Measurements from ENCODE around the gene GCC1. TPM values are rescaled to one million over a fixed set of nuclear protein-coding genes. Genes with fewer than 3 reads are reported as not detected.

The GCC1 gene
- total and polyA plus RNA-seq, 2 donors from 2014 or later: 6.9 to 16.7 TPM

- H3K9me3 ChIP-seq (ENCODE audit: control insufficient read depth in 2 of 3, insufficient read depth in 1 of 3, low read length in 3 of 3): no peaks in the 10 kb centered on the region
- FAIRE-seq (no peak), DNase-seq (no peak)
- no peaks in the 10 kb centered on the region for H3K27me3 ChIP-seq (ENCODE audit: control insufficient read depth, insufficient read depth, low read length)
- no peak overlapping the region for H3K9ac ChIP-seq (ENCODE audit: low read length in 3 of 3)
- peaks cover 0 to 2% (median 1%) of the 10 kb centered on the region in 3 donors for H3K4me1 ChIP-seq (ENCODE audit: control insufficient read depth in 2 of 3, insufficient read depth in 2 of 3, low read depth in 1 of 3, low read length in 3 of 3)
- intact Hi-C loops (cut with DNase I): no loop called here
- H3K4me3 ChIP-seq (ENCODE audit: low read length in 3 of 3): no peak overlapping the region
- H3K36me3 ChIP-seq (ENCODE audit: control insufficient read depth in 2 of 3, insufficient read depth in 3 of 3, low read length in 3 of 3): peaks cover 2 to 14% (median 13%) of the 10 kb centered on the region in 3 donors
- TF ChIP-seq CTCF (IDR thresholded peaks at IDR 0.05; ENCODE audit: borderline replicate concordance, extremely low read depth, insufficient read depth): no peak
- H3K27ac ChIP-seq (ENCODE audit: low read depth in 2 of 2, low read length in 2 of 2): no peak overlapping the region
Measured at GRCh38 chr7:127594490-127594889, 9.1 kb upstream of the GCC1 start.

- DNase-seq (no peak), FAIRE-seq (no peak)
- Histone ChIP-seq H3K27ac (ENCODE audit: low read depth in 2 of 2, low read length in 2 of 2) (no peak overlapping the region), H3K9ac (ENCODE audit: low read length in 3 of 3) (no peak overlapping the region), H3K4me1 (ENCODE audit: control insufficient read depth in 2 of 3, insufficient read depth in 2 of 3, low read depth in 1 of 3, low read length in 3 of 3) (peaks cover 0 to 11% (median 6%) of the 10 kb centered on the region in 3 donors), H3K27me3 (ENCODE audit: control insufficient read depth, insufficient read depth, low read length) (no peaks in the 10 kb centered on the region), H3K4me3 (ENCODE audit: low read length in 3 of 3) (no peak overlapping the region), H3K36me3 (ENCODE audit: control insufficient read depth in 2 of 3, insufficient read depth in 3 of 3, low read length in 3 of 3) (peaks cover 2 to 14% (median 13%) of the 10 kb centered on the region in 3 donors), H3K9me3 (ENCODE audit: control insufficient read depth in 2 of 3, insufficient read depth in 1 of 3, low read length in 3 of 3) (no peaks in the 10 kb centered on the region)
- no peak for TF ChIP-seq CTCF (IDR thresholded peaks at IDR 0.05; ENCODE audit: borderline replicate concordance, extremely low read depth, insufficient read depth)
- intact Hi-C loops (cut with DNase I): no loop called here
Measured at GRCh38 chr7:127592550-127592949, 7.2 kb upstream of the GCC1 start.

- H3K4me1 ChIP-seq (ENCODE audit: control insufficient read depth in 2 of 3, insufficient read depth in 2 of 3, low read depth in 1 of 3, low read length in 3 of 3): peaks cover 0 to 11% (median 6%) of the 10 kb centered on the region in 3 donors
- FAIRE-seq: no peak
- no peak for TF ChIP-seq CTCF (IDR thresholded peaks at IDR 0.05; ENCODE audit: borderline replicate concordance, extremely low read depth, insufficient read depth)
Measured at GRCh38 chr7:127591591-127591990, 6.2 kb upstream of the GCC1 start.

GRCh38 chr7:127591189-127591588, 5.8 kb upstream of the GCC1 start:
- DNase-seq (no peak), FAIRE-seq (no peak)
- Histone ChIP-seq H3K27me3 (ENCODE audit: control insufficient read depth, insufficient read depth, low read length) (no peaks in the 10 kb centered on the region), H3K4me3 (ENCODE audit: low read length in 3 of 3) (no peak overlapping the region), H3K9me3 (ENCODE audit: control insufficient read depth in 2 of 3, insufficient read depth in 1 of 3, low read length in 3 of 3) (no peaks in the 10 kb centered on the region), H3K27ac (ENCODE audit: low read depth in 2 of 2, low read length in 2 of 2) (no peak overlapping the region), H3K36me3 (ENCODE audit: control insufficient read depth in 2 of 3, insufficient read depth in 3 of 3, low read length in 3 of 3) (peaks cover 2 to 14% (median 13%) of the 10 kb centered on the region in 3 donors), H3K9ac (ENCODE audit: low read length in 3 of 3) (no peak overlapping the region), H3K4me1 (ENCODE audit: control insufficient read depth in 2 of 3, insufficient read depth in 2 of 3, low read depth in 1 of 3, low read length in 3 of 3) (peaks cover 0 to 11% (median 6%) of the 10 kb centered on the region in 3 donors)
- intact Hi-C loops (cut with DNase I): no loop called here
- TF ChIP-seq CTCF (IDR thresholded peaks at IDR 0.05; ENCODE audit: borderline replicate concordance, extremely low read depth, insufficient read depth): no peak

More at GRCh38 chr7:127591591-127591990, 6.2 kb upstream of the GCC1 start:
- Histone ChIP-seq H3K9me3 (ENCODE audit: control insufficient read depth in 2 of 3, insufficient read depth in 1 of 3, low read length in 3 of 3) (no peaks in the 10 kb centered on the region), H3K9ac (ENCODE audit: low read length in 3 of 3) (no peak overlapping the region), H3K4me3 (ENCODE audit: low read length in 3 of 3) (no peak overlapping the region), H3K27ac (ENCODE audit: low read depth in 2 of 2, low read length in 2 of 2) (no peak overlapping the region), H3K27me3 (ENCODE audit: control insufficient read depth, insufficient read depth, low read length) (no peaks in the 10 kb centered on the region), H3K36me3 (ENCODE audit: control insufficient read depth in 2 of 3, insufficient read depth in 3 of 3, low read length in 3 of 3) (peaks cover 2 to 14% (median 13%) of the 10 kb centered on the region in 3 donors)
- no peak for DNase-seq
- intact Hi-C loops (cut with DNase I): no loop called here

Data from kidney (tissue), 14 donors.